ENCODE measurements around the gene TYSND1.

DNA sequence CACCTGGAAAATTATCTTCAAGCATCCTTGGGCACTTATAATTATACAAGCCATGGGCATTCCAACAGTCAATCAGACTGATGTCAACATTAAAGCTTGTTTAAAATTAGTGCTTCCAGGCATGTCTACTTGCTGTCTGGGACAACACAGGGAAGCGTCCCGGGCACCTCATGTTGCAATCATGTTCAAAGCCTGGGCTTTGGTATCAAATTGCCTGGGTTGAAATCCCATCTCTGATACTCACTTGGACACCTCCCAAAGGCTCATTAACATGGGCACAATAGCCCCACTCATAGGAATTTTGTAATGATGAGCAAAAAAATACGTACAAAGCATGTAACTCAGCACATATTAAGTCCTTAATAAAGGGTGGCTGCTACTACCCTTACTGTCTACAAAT lies 28.3 kb downstream of the TYSND1 start:
- TF ChIP-seq, protein P1, sequence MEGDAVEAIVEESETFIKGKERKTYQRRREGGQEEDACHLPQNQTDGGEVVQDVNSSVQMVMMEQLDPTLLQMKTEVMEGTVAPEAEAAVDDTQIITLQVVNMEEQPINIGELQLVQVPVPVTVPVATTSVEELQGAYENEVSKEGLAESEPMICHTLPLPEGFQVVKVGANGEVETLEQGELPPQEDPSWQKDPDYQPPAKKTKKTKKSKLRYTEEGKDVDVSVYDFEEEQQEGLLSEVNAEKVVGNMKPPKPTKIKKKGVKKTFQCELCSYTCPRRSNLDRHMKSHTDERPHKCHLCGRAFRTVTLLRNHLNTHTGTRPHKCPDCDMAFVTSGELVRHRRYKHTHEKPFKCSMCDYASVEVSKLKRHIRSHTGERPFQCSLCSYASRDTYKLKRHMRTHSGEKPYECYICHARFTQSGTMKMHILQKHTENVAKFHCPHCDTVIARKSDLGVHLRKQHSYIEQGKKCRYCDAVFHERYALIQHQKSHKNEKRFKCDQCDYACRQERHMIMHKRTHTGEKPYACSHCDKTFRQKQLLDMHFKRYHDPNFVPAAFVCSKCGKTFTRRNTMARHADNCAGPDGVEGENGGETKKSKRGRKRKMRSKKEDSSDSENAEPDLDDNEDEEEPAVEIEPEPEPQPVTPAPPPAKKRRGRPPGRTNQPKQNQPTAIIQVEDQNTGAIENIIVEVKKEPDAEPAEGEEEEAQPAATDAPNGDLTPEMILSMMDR (IDR thresholded peaks at IDR 0.05), result no peak
- no peak for TF ChIP-seq POLR2AphosphoS5 (IDR thresholded peaks at IDR 0.05; ENCODE audit: low read depth, low read length)

Measured in Panc1 (cell line).